NCI-H524 (cell line): ENCODE measurements around the gene MYO5A.
A peak's percentile ranks its signal among the peaks of the same experiment; 100 is the strongest.
"Not testable (repeated sequence)": the region's sequence is repeated elsewhere in the genome, so short reads cannot be mapped to it uniquely, and the experiment has no call there.

Experiments used
- DNase-seq, 2 experiments: peaks; one replicate each; lab custom pipeline; 2025; lab: John Stamatoyannopoulos, UW

MYO5A gene

GRCh38 chr15:52463638-52464037 is 65.0 kb downstream of the MYO5A start:
- DNase-seq: no peak

GRCh38 chr15:52462806-52463360 is 65.8 kb downstream of the MYO5A start:
- DNase-seq: no peak

GRCh38 chr15:52459701-52460100 is 69.0 kb downstream of the MYO5A start:
- not testable (repeated sequence) for DNase-seq

GRCh38 chr15:52459265-52459664 is 69.4 kb downstream of the MYO5A start:
- DNase-seq: peak in 1 of 2 experiments; percentile 32

- no peak for DNase-seq
Measured at GRCh38 chr15:52448011-52448890, 80.4 kb downstream of the MYO5A start.

- no peak for DNase-seq
Measured at GRCh38 chr15:52445954-52446353, 82.7 kb downstream of the MYO5A start.

- DNase-seq: no peak
Measured at GRCh38 chr15:52445553-52445952, 83.1 kb downstream of the MYO5A start.

GRCh38 chr15:52443205-52443604 is 85.5 kb downstream of the MYO5A start:
- DNase-seq: not testable (repeated sequence)

- no peak for DNase-seq
Measured at GRCh38 chr15:52441841-52442240, 86.8 kb downstream of the MYO5A start.

- DNase-seq: no peak
Measured at GRCh38 chr15:52440946-52441345, 87.7 kb downstream of the MYO5A start.

- DNase-seq: no peak
Measured at GRCh38 chr15:52440414-52440813, 88.3 kb downstream of the MYO5A start.

- no peak for DNase-seq
Measured at GRCh38 chr15:52439470-52439869, 89.2 kb downstream of the MYO5A start.

GRCh38 chr15:52439042-52439441 is 89.6 kb downstream of the MYO5A start:
- DNase-seq: not testable (repeated sequence)

- DNase-seq: no peak
Measured at GRCh38 chr15:52438047-52438446, 90.6 kb downstream of the MYO5A start.

- no peak for DNase-seq
Measured at GRCh38 chr15:52437646-52438045, 91.0 kb downstream of the MYO5A start.

- peak; percentile 3 to 24 for DNase-seq
Measured at GRCh38 chr15:52436981-52437380, 91.7 kb downstream of the MYO5A start.

GRCh38 chr15:52434885-52435284 is 93.8 kb downstream of the MYO5A start:
- no peak for DNase-seq

GRCh38 chr15:52428297-52428696 is 100.4 kb downstream of the MYO5A start:
- DNase-seq: no peak

GRCh38 chr15:52427804-52428203 is 100.9 kb downstream of the MYO5A start:
- DNase-seq: no peak

- no peak for DNase-seq
Measured at GRCh38 chr15:52424856-52425431, 103.7 kb downstream of the MYO5A start.

- no peak for DNase-seq
Measured at GRCh38 chr15:52423852-52424251, 104.8 kb downstream of the MYO5A start.

GRCh38 chr15:52422001-52422400 is 106.7 kb downstream of the MYO5A start:
- no peak for DNase-seq

- DNase-seq: no peak
Measured at GRCh38 chr15:52421029-52421428, 107.7 kb downstream of the MYO5A start.
